ENCODE results near the gene LRRC4.

LRRC4 gene

DNA sequence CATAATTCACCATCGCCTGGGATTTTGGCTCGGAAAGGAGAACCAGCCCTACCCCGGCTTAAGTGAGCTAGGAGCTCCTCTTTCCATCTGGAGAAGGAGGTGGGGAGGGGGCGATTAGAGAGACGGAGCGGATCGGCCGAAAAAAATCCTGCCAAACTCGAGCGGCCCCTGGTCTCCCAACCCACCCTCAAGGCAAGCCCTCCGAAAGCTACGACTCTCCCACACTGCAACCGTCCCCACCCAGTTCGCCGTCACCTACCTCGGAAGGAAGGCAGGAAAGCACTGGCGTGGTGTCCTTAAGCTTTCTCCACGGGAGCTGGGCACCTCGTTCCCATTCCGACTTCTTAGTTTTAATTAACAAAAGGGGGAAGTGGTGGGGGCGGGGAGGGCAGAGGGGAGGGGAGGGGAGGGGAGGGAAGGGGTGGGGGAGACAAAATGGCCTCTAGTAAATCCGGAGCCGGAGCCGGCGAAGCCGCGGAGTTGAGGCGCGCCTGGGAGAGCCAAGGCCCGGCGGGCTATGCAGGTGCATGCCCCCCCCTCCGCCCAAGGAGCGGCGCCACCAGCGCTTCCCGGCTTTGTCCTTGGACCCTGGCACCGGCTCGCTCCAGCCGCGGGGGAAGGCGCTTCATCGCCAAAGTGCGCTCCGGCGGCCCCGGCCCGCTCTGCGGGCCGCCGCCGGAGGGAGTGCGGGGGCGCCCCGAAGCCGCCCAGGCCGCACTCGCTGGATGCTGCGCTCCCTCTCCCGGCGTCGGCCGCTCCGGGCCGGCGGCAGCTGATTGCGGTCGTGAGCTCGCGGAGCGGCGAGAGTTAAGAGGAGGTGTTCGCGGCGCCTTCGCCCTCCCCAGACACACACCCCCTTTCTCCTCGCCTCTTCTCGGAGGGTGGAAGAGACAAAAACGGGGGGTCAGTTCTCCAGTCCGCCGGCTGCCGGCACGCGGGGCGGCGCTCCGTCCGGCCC is at the start of gene LRRC4:
Gene LRRC4, minus strand, starts transcription at position 784 of the 958 bp plus-strand sequence. CDS start 797 bp downstream, outside the sequence.
- peak; percentile 81 for DNase-seq (ENCODE audit: low spot score)

DNA sequence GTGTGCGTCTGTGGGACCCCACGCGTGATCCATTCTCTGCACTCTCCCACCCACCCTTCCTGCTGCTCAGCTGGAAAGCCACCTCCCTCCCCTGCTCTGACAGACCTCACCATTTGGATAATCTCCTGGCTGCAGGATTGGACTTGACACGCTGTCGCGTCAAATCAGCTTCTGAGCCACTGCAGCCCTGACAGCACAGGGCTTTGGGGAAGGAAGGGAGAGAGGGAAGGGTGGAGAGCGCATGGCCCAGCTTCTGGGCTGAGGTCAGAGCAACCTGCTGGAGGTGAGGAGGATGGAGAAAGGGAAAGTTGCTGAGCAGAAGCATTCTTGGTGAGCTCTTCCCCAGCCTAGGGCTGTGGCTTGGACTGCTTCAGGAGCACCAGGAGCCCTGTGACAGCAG is 48.9 kb upstream of the LRRC4 start:
- DNase-seq (ENCODE audit: low spot score), result no peak

- no peak for DNase-seq (ENCODE audit: low spot score)
These were observed 47.1 kb upstream of the LRRC4 start for GRCh38 chr7:128078309-128078708.

DNA sequence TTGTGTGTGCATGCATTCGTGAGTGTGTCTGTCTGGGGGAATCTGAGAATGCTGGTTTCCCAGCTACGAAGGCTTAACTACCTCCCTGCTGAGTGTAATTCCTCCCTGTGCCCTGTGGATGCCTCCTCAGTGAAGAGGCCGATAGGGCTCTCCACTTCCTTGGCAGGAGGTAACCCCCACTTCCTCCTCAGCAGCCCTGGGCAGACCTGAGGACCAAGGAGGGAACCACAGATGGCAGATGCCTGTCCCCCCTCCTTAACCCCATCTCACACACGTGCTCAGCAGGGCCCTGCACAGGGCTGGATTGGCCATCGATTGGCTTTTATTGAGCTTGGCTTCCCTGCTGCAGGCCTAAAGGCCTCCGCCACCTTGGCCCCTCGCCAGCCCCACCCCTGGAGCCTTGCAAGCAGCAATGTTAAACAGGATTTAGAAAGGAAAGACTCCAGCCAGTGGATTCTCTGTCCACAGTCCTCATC is 45.6 kb upstream of the LRRC4 start:
- DNase-seq (ENCODE audit: low spot score), result no peak

DNA sequence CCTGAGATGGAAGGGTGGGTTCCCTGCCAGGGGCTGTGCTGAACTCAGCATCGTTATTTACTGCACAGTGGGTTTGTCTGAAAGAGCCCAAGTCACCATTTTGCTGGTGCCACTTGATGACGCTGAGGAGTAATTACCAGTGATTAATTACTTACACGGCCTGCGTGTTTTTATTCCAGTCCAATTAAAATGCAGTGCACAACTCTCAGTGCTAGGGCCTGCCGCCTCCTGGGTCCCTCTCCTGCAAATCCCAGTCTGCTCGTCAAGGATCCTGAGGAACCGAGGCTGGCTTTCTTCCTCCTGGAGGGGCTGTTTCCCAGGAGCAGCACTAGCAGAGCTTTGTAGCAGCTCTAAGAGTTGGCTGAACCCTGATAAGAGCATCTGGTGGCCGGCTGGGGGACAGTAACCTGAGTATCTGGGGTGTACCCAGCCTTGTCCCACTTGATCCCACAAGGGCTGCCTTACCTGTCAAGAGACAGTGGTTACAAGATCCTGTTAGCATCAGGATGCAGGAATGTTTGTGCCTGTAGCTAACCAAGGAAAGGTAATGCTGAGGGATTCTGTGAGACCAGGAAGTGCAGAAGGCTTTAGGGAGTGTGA is 45.1 kb upstream of the LRRC4 start:
- no peak for DNase-seq (ENCODE audit: low spot score)

- DNase-seq (ENCODE audit: low spot score), result no peak
These were observed 44.2 kb upstream of the LRRC4 start for GRCh38 chr7:128075242-128076095.

DNA sequence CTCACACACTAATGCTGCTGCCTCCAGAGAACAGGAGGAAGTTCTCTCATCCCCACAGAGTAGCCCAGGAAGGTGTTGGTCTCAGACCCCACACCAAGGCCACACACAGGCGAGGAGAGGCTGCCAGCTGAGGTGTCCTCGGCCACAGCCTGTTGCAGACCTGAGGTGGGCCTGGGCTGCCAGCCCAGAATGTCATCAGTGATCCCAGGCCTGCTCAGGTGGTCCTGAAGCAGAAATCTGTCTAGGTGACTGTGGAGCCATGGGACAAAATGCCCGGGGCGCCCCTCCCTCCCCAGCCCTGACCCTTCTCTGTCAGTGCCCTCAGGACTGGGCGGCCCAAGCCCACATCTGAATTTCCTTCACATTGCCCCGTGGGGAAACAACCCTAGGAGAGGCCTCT is 43.5 kb upstream of the LRRC4 start:
- no peak for DNase-seq (ENCODE audit: low spot score)

DNA sequence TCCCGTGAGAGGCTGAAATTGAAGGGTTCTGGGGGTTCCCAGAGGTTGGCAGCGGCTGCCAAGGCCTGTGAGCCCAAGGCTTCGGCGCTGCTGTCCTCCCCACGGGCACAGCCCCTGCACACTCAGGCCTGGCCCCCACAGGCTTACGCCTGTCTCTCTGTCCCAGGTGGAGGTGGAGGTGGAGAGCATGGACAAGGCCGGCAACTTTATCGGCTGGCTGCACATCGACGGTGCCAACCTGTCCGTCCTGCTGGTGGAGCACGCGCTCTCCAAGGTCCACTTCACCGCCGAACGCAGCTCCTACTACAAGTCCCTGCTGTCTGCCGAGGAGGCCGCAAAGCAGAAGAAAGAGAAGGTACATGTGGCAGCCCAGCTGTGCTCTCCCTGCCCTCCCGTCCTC is 43.1 kb upstream of the LRRC4 start:
- no peak for DNase-seq (ENCODE audit: low spot score)

DNA sequence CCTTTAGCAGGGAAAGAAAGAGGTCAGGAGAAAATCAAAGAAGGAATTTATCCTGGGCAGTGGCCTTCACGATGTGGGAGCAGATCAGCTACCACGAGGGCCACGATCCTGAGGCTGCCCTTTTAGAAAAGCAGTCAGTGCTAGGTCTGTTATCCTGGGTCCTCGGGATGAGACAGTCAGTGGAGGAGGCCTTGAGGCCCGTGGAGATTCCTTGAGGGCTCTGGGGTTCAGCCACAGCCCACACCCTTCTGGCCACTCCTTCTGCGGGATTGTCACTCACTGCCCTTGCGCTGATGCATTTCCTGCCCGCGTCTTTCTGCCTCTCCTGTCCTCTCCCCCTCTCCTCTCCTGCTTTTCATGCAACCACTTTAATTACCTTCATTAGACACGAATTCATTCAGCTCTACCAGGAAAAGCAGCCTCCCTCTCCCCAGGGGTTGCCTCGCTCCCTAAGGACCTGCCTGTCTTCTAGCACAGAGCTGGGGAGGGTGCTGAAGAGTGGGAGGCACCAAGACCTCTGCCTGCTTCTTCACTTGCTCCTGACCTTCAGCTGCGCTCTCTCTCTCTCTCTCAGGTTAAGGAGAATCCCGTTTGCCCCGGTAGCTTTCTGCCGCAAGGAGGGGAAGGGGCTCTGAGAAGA is 42.6 kb upstream of the LRRC4 start:
- DNase-seq (ENCODE audit: low spot score), result no peak

DNA sequence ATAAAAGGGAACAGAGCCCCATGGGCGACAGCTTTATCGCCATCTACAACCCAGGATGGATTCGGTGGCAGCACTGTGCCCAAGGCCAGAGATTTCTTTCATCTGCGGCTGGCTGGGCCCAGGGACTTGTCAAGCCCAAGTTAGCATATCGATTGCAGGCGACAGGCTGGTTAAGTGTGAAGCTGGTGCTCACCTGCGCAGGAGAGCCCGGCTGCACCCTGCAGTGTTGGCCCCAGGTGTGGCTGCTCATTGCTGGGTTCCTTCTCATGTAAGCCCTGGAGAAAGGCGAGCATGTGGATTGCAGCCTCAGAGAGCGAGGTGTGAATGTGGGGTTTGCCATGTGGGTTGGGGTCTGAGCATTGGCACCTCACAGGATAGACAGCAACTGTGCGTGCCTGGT is 40.6 kb upstream of the LRRC4 start:
- no peak for DNase-seq (ENCODE audit: low spot score)

- no peak for DNase-seq (ENCODE audit: low spot score)
These were observed 40.1 kb upstream of the LRRC4 start for GRCh38 chr7:128071376-128071775.

DNA sequence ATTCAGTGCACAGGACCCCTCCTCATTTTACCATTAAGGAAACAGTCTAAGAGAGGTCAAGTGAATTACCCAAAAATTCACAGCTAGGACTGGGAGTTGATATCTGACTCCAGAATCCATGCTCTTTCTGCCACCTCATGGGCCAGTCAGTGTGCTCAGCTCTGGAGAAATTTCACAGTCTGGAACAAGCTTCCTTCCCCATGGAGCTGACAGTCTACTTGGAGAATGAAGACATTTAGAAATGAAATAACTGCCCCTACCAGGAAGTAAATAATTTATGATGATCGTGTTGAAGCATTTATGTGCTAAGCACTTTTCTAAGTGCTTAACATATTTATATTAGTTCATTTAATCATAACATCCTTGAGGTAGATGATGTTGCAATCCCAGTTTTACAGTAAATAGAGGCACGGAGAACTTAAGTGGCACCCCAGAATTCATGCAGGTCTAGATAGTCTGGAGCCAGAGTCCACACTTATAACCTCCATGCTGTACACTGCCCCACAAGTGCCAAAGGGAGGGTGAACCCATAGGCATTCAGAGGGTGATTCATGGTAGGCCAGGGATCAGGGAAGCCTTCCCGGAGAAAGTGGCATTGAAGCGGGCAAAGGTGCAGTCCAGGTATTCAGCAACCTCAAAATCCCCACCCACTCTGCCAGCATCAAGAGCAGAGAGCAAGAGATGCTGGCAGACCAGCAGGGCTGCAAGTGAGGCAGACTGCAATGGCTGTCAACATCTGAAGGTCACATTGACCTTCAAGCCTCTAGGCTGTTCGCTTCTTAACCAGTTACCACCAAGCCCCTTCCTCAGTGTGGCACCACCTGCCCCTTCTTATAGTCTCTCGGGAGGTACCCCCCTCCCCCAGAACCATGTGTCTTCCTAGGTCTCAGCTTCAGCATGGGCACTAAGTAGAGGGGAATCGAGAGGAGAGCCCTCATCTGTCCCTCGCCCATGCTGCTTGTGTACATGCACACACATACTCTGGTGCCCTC is 38.4 kb upstream of the LRRC4 start:
- DNase-seq (ENCODE audit: low spot score), result no peak

- no peak for DNase-seq (ENCODE audit: low spot score)
These were observed 37.5 kb upstream of the LRRC4 start for GRCh38 chr7:128068785-128069184.

DNA sequence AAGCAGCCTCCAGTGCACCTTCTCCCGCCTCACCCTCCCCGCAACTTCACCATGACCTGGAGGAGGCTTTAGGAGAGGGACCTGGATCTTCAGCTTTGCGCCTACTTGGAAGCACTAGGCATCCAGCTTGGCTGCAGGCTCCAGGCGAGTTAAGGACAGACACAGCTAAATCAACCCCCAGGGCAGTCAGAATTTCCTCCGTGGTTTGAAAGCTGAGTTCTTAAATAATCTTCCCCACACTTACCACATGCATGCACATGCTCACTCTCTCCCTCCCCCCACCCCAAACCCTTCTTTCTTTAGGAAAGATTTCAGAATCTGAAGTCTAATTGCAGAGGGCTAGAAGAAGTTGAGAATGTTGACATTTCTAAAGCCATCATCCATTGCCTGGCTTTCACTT is 36.7 kb upstream of the LRRC4 start:
- no peak for DNase-seq (ENCODE audit: low spot score)

GRCh38 chr7:128066858-128067257 is 35.6 kb upstream of the LRRC4 start:
- DNase-seq (ENCODE audit: low spot score), result no peak

DNA sequence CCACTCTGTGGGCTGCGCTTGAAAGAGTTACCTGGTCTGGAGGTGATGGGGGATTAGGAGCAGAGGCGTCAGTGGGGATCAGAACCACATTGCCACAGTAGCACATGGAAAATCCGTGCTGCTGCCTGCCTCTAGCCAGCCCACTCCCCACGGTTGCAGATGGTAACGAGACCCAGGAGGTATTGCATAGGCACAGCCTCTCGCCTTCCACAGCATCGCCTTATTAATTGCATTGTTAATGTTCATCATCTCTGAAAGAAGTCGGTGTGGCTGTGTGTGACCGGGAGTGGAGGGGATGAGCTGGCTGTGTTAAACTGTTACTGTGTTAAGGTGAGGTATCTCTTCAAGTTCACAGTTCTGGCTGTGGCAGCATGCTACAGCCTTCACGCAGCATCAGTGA is 35.2 kb upstream of the LRRC4 start:
- DNase-seq (ENCODE audit: low spot score), result no peak

- no peak for DNase-seq (ENCODE audit: low spot score)
These were observed 34.6 kb upstream of the LRRC4 start for GRCh38 chr7:128065872-128066271.

GRCh38 chr7:128063088-128063487 is 31.9 kb upstream of the LRRC4 start:
- DNase-seq (ENCODE audit: low spot score), result no peak

GRCh38 chr7:128060018-128060417 is 28.8 kb upstream of the LRRC4 start:
- DNase-seq (ENCODE audit: low spot score), result no peak

- no peak for DNase-seq (ENCODE audit: low spot score)
These were observed 28.1 kb upstream of the LRRC4 start for GRCh38 chr7:128059143-128059988.

Data from AG08396 (cell line).